A549 treated with dexamethasone at 1 μM for 4 hours (cell line): ENCODE results near the gene RIBC2. TPM values are rescaled to one million over a fixed set of nuclear protein-coding genes. Genes with fewer than 3 reads are reported as not detected.

Experiments
- total RNA-seq: library from RNA; stranded (reverse); fragments of 200-300 nt; extraction: Qiagen RNA extraction; gene quantifications from 5 replicates; pipeline ENCODE4 v1.2.3, GENCODE V29; 2022

RIBC2 gene
- total RNA-seq, result 1.8 to 2.0 TPM (median 1.9 TPM) in 5 replicates

GRCh38 chr22:45413368-45414211 is at the start of gene RIBC2, which contains the start of gene SMC1B:
TSS of gene RIBC2 (plus strand) at chr22:45413693. CDS start at chr22:45413887, 194 bp downstream.
TSS of gene SMC1B (minus strand) at chr22:45413599. CDS start at chr22:45413567, 32 bp downstream.

Other genes with a start within 250 kb of the RIBC2 start
- gene NUP50, start 249.8 kb upstream of the RIBC2 start, total RNA-seq, result 26.1 to 36.4 TPM (median 33.7 TPM) in 5 replicates
- 57.9 to 78.1 TPM (median 77.3 TPM) in 5 replicates for gene KIAA0930, start 172.8 kb upstream of the RIBC2 start, total RNA-seq
- not detected in 5 replicates for gene UPK3A, start 128.7 kb upstream of the RIBC2 start, total RNA-seq
- gene FAM118A, start 103.8 kb upstream of the RIBC2 start, total RNA-seq, result 10.0 to 12.7 TPM (median 11.8 TPM) in 5 replicates
- gene SMC1B, start 94 bp upstream of the RIBC2 start, total RNA-seq, result 0.02 to 0.05 TPM (median 0.03 TPM) in 4 of 5 replicates, not detected in the other
- gene FBLN1, start 89.2 kb downstream of the RIBC2 start, total RNA-seq, result 37.5 to 56.5 TPM (median 51.5 TPM) in 5 replicates